Measurements from ENCODE around the gene TRIM14. TPM values are rescaled to one million over a fixed set of nuclear protein-coding genes. Genes with fewer than 3 reads are reported as not detected.

The TRIM14 gene
- total and polyA plus RNA-seq, 2 donors from 2014 or later, result 11.3 to 26.3 TPM

DNA sequence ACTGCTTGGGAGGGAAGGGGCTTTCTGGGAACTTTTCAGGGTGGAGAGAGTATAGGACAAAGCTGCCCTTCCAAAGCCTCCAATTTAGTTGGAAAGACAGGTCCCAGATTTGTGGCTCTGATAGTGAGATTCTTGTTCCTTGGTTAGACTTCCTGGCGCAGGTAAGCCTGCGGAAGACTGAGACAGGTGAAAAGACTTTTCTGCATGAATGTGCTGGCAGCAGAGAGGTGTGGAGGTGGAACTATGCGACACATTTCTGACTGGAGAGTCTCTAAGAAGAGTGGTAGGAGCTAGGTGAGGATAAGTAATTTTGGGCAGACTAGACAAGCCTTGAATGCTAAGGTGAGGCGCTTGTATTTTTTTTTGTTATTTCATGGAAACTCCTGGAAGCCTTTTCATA, 32.6 kb downstream of the TRIM14 start:
- Histone ChIP-seq H3K27me3 (ENCODE audit: control insufficient read depth, insufficient read depth, low read length) (no peaks in the 10 kb centered on the region), H3K4me1 (ENCODE audit: control insufficient read depth in 2 of 3, insufficient read depth in 2 of 3, low read depth in 1 of 3, low read length in 3 of 3) (peaks cover 0 to 12% (median under 1%) of the 10 kb centered on the region in 3 donors), H3K27ac (ENCODE audit: low read depth in 2 of 2, low read length in 2 of 2) (peak overlapping the region in 1 of 2 donors; percentile 43), H3K4me3 (ENCODE audit: low read length in 3 of 3) (no peak overlapping the region), H3K9me3 (ENCODE audit: control insufficient read depth in 2 of 3, insufficient read depth in 1 of 3, low read length in 3 of 3) (no peaks in the 10 kb centered on the region), H3K36me3 (ENCODE audit: control insufficient read depth in 2 of 3, insufficient read depth in 3 of 3, low read length in 3 of 3) (peaks cover 0 to 7% (median 4%) of the 10 kb centered on the region in 3 donors), H3K9ac (ENCODE audit: low read length in 3 of 3) (no peak overlapping the region)
- intact Hi-C loops (cut with DNase I), result no loop called here
- FAIRE-seq (no peak), DNase-seq (peak in 1 of 5 donors; percentile 29)
- no peak for TF ChIP-seq CTCF (IDR thresholded peaks at IDR 0.05; ENCODE audit: borderline replicate concordance, extremely low read depth, insufficient read depth)

GRCh38 chr9:98085944-98086343, 33.1 kb downstream of the TRIM14 start:
- peaks cover 0 to 12% (median 2%) of the 10 kb centered on the region in 3 donors for H3K4me1 ChIP-seq (ENCODE audit: control insufficient read depth in 2 of 3, insufficient read depth in 2 of 3, low read depth in 1 of 3, low read length in 3 of 3)
- no peaks in the 10 kb centered on the region for H3K9me3 ChIP-seq (ENCODE audit: control insufficient read depth in 2 of 3, insufficient read depth in 1 of 3, low read length in 3 of 3)
- TF ChIP-seq CTCF (IDR thresholded peaks at IDR 0.05; ENCODE audit: borderline replicate concordance, extremely low read depth, insufficient read depth), result no peak
- no peak overlapping the region for H3K4me3 ChIP-seq (ENCODE audit: low read length in 3 of 3)
- no peak overlapping the region for H3K9ac ChIP-seq (ENCODE audit: low read length in 3 of 3)
- H3K27ac ChIP-seq (ENCODE audit: low read depth in 2 of 2, low read length in 2 of 2), result peak overlapping the region in 1 of 2 donors; percentile 43
- H3K36me3 ChIP-seq (ENCODE audit: control insufficient read depth in 2 of 3, insufficient read depth in 3 of 3, low read length in 3 of 3), result peaks cover 0 to 10% (median 9%) of the 10 kb centered on the region in 3 donors
- H3K27me3 ChIP-seq (ENCODE audit: control insufficient read depth, insufficient read depth, low read length), result no peaks in the 10 kb centered on the region
- DNase-seq, result peak in 1 of 5 donors; percentile 20
- no peak for FAIRE-seq
- intact Hi-C loops (cut with DNase I), result no loop called here

DNA sequence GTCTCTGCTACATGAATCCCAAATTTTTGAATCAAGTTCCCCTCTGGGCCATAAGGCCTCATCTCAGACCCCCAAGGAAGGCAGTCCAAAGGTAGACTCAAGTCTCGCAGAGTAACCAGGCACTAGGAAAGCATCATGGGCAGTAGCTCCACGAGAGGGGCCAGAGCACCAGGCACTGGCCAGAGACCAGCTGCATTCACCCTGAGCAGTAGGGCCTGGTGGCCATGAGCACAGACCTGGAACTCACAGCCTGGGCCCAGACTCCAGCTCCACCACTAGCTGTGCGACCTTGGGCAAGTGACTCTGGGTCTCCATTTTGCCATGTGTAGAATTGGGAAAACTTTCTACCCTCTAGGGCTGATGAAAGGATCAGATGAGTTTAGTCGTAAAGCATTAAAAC, 34.0 kb downstream of the TRIM14 start:
- H3K36me3 ChIP-seq (ENCODE audit: control insufficient read depth in 2 of 3, insufficient read depth in 3 of 3, low read length in 3 of 3), result peaks cover 0 to 14% (median 9%) of the 10 kb centered on the region in 3 donors
- intact Hi-C loops (cut with DNase I), result no loop called here
- no peak for TF ChIP-seq CTCF (IDR thresholded peaks at IDR 0.05; ENCODE audit: borderline replicate concordance, extremely low read depth, insufficient read depth)
- DNase-seq (no peak), FAIRE-seq (no peak)
- H3K4me1 ChIP-seq (ENCODE audit: control insufficient read depth in 2 of 3, insufficient read depth in 2 of 3, low read depth in 1 of 3, low read length in 3 of 3), result peaks cover 0 to 12% (median 2%) of the 10 kb centered on the region in 3 donors
- H3K27ac ChIP-seq (ENCODE audit: low read depth in 2 of 2, low read length in 2 of 2), result no peak overlapping the region
- no peak overlapping the region for H3K9ac ChIP-seq (ENCODE audit: low read length in 3 of 3)
- H3K9me3 ChIP-seq (ENCODE audit: control insufficient read depth in 2 of 3, insufficient read depth in 1 of 3, low read length in 3 of 3), result no peaks in the 10 kb centered on the region
- no peaks in the 10 kb centered on the region for H3K27me3 ChIP-seq (ENCODE audit: control insufficient read depth, insufficient read depth, low read length)
- no peak overlapping the region for H3K4me3 ChIP-seq (ENCODE audit: low read length in 3 of 3)

DNA sequence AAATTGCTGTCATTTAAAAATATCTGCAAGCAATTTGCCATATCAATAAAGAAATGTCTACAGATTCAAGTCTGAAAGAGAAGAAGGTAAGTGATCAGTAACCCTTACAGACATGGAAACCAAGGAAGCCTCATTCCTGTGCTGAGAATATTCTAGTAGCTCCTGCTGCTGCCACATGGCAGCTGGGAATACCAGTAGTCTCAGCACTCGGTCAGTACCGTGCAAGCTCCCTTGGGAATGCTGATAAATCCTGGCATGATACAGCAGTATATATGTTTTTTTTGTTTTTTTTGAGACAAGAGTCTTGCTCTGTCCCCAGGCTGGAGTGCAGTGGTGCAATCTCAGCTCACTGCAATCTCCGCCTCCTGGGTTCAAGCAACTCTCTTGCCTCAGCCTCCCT, 34.6 kb downstream of the TRIM14 start:
- H3K36me3 ChIP-seq (ENCODE audit: control insufficient read depth in 2 of 3, insufficient read depth in 3 of 3, low read length in 3 of 3), result peaks cover 0 to 16% (median 9%) of the 10 kb centered on the region in 3 donors
- no peak for FAIRE-seq
- TF ChIP-seq CTCF (IDR thresholded peaks at IDR 0.05; ENCODE audit: borderline replicate concordance, extremely low read depth, insufficient read depth), result no peak

More for the DNA sequence above, 34.6 kb downstream of the TRIM14 start:
- Histone ChIP-seq H3K9ac (ENCODE audit: low read length in 3 of 3) (no peak overlapping the region), H3K4me3 (ENCODE audit: low read length in 3 of 3) (no peak overlapping the region), H3K27ac (ENCODE audit: low read depth in 2 of 2, low read length in 2 of 2) (no peak overlapping the region), H3K4me1 (ENCODE audit: control insufficient read depth in 2 of 3, insufficient read depth in 2 of 3, low read depth in 1 of 3, low read length in 3 of 3) (peaks cover 0 to 12% (median 2%) of the 10 kb centered on the region in 3 donors), H3K9me3 (ENCODE audit: control insufficient read depth in 2 of 3, insufficient read depth in 1 of 3, low read length in 3 of 3) (no peaks in the 10 kb centered on the region), H3K27me3 (ENCODE audit: control insufficient read depth, insufficient read depth, low read length) (no peaks in the 10 kb centered on the region)
- no peak for DNase-seq
- intact Hi-C loops (cut with DNase I), result no loop called here

Data from kidney (tissue), 14 donors.